HepG2 (cell line): Measurements from ENCODE around the gene NBL1. TPM values are rescaled to one million over a fixed set of nuclear protein-coding genes. Genes with fewer than 3 reads are reported as not detected.

ENCODE experiments used
- BORCS8-MEF2B ChIP-seq: sonication (generic); formaldehyde crosslinking; IDR thresholded peaks from 2 replicates; pipeline ENCODE4 v1.8.0; 2022; ENCODE audit warnings: mild to moderate bottlenecking, missing genetic modification reagents
- ETS1 ChIP-seq: sonication (generic); formaldehyde crosslinking; IDR thresholded peaks from 2 replicates; pipeline ENCODE4 v1.4.0; 2020; ENCODE audit warnings: missing genetic modification reagents
- GRHL1 ChIP-seq: sonication (generic); formaldehyde crosslinking; conservative IDR thresholded peaks from 2 replicates; pipeline ENCODE4 v1.8.0; 2022; ENCODE audit warnings: missing genetic modification reagents
- HNRNPL ChIP-seq: fragments of 200-400 bp; formaldehyde crosslinking; IDR thresholded peaks from 2 replicates; pipeline ENCODE4 v1.6.1; 2017; ENCODE audit warnings: mild to moderate bottlenecking, low read depth, low read length
- MXI1 ChIP-seq: IDR thresholded peaks from 3 replicates; pipeline ENCODE4 v1.6.1; 2012; ENCODE audit warnings: low read depth, low read length, inconsistent platforms, borderline replicate concordance
- SNAI1 ChIP-seq: sonication (generic); formaldehyde crosslinking; IDR thresholded peaks from 2 replicates; pipeline ENCODE4 v1.5.0; 2020; ENCODE audit warnings: mild to moderate bottlenecking, missing genetic modification reagents, borderline replicate concordance
- YY1 ChIP-seq: IDR thresholded peaks from 2 replicates; pipeline ENCODE4 v1.6.1; 2011; ENCODE audit warnings: low read length, low read depth, moderate library complexity, mild to moderate bottlenecking; ENCODE audit not compliant: insufficient read depth, insufficient replicate concordance
- ZHX1 ChIP-seq: sonication (generic); formaldehyde crosslinking; IDR thresholded peaks from 2 replicates; pipeline ENCODE4 v1.8.1; 2022; ENCODE audit warnings: low read depth, mild to moderate bottlenecking, missing genetic modification reagents
- ZNF503 ChIP-seq: sonication (generic); formaldehyde crosslinking; IDR thresholded peaks from 2 replicates; pipeline ENCODE4 v1.4.0; 2020; ENCODE audit warnings: missing genetic modification reagents
- ZNF550 ChIP-seq: sonication (generic); formaldehyde crosslinking; IDR thresholded peaks from 2 replicates; pipeline ENCODE4 v1.4.0; 2020; ENCODE audit warnings: mild to moderate bottlenecking, missing genetic modification reagents, borderline replicate concordance
- ZNF615 ChIP-seq: sonication (generic); formaldehyde crosslinking; IDR thresholded peaks from 2 replicates; pipeline ENCODE4 v1.5.0; 2020; ENCODE audit warnings: mild to moderate bottlenecking, missing genetic modification reagents, borderline replicate concordance
- ZXDC ChIP-seq: sonication (generic); formaldehyde crosslinking; IDR thresholded peaks from 2 replicates; pipeline ENCODE4 v1.5.0; 2020; ENCODE audit warnings: mild to moderate bottlenecking, missing genetic modification reagents
- polyA plus RNA-seq, 8 experiments: library from polyadenylated mRNA; depleted of rRNA in 3 of 8; stranded (reverse) in 7 of 8; unstranded in 1 of 8; fragments of >200 nt; fragmentation: Illumina TruSeq in 4 of 8; extraction: Trizol in 4 of 8; gene quantifications; 2 replicates each; pipeline versions ENCODE4 v1.2.1 to v1.2.3, GENCODE V29; 2011 to 2016; ENCODE audit warnings: low read depth in 4 of 8, missing spikeins in 1 of 8, mixed read lengths in 1 of 8; ENCODE audit not compliant: insufficient read depth in 1 of 8
- total RNA-seq, 5 experiments: library from RNA; depleted of rRNA; stranded (reverse); fragments of >200 nt; fragmentation: Illumina TruSeq; extraction: Trizol; gene quantifications; 2 replicates each; pipeline ENCODE4 v1.2.3, GENCODE V29; 2016; ENCODE audit warnings: low read depth in 1 of 5

NBL1 gene
- total and polyA plus RNA-seq, 2 of the 13 experiments (the other 11 are each of a cell fraction or from before 2014, with no cell fraction given): 2.7 to 13.8 TPM

- no peak for TF ChIP-seq ZNF503 (CRISPR knock-in tag)
- TF ChIP-seq BORCS8-MEF2B: no peak
- TF ChIP-seq ZXDC (CRISPR knock-in tag): no peak
- TF ChIP-seq HNRNPL: no peak
- TF ChIP-seq GRHL1 (CRISPR knock-in tag): no peak
- TF ChIP-seq ZHX1 (CRISPR knock-in tag): 0 out of 2 replicates have a peak, but pooled peaks have one; percentile 21
- no peak for TF ChIP-seq MXI1
- no peak for TF ChIP-seq ETS1 (CRISPR knock-in tag)
- no peak for TF ChIP-seq ZNF615 (CRISPR knock-in tag)
- no peak for TF ChIP-seq SNAI1 (CRISPR knock-in tag)
- TF ChIP-seq YY1: no peak
- no peak for TF ChIP-seq ZNF550
Observed at GRCh38 chr1:19704247-19705113, 60.4 kb downstream of the NBL1 start (continued).
